ENCODE data around the gene SLC7A14.

The SLC7A14 gene

DNA sequence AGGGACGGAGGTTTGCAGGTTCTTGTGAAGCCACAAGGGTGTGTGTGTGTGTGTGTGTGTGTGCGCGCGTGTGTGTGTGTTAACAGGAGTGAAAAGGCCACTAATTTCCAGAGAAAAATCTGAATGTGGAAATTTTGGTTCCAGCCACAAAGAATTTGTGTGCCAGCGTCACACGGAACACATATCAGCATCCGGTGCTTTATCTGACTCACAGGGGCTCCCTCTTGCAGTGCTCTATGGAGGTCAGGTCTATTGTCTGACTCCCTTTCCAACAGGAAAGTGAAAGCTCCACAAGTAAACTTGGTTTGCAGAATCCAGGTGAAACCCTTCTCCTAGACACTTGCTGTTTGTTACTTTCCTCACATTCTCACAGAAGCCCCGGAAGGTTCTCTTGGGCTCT, 161.0 kb downstream of the SLC7A14 start:
- DNase-seq = no peak

GRCh38 chr3:170423001-170423615, 162.8 kb downstream of the SLC7A14 start:
- no peak for DNase-seq

DNA sequence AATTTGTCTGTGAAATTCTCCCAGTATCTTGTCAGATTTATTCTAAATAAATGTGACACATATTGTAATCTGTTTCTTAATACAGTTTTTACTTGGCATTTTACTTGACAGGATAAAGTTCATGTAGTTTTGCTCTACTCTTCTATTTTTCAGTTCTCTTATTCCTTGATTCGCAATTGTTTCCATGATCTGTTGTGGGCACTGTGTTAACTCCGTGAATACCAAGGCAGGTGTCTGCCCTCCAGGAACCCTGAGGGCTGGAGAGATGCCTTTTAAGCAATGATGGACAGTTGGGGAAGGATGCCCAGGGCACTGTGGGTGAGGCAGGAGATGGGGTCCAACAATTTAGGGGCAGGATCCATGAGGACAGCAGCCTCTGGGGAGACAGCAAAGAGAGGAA, 164.1 kb downstream of the SLC7A14 start:
- no peak for DNase-seq

- no peak for DNase-seq
Observed at GRCh38 chr3:170421111-170421641, 164.7 kb downstream of the SLC7A14 start.

DNA sequence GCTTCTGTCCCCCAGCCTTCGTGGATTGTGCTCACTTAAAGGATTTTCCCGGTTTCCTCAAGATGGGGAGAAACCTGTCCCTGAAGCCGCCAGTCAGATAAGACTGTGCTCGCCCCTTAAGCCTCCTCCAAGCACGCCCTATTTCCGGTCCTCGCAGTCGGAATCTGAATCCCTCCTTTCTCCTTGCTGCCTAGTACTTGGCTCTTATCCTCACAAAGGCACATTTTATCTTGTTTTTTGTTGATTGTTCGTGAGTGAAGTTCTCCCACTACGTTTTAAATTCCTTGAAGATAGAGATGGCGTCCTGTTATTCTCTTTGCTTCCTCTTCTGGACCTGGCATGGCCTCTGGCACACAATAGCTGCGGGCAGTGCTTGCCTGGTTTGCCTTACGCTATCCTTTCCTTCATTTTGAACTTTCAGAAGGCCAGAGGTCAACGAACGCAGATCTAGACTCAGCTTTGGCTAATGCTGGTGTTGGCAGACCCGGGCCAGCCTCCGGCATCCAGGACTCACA, 165.5 kb downstream of the SLC7A14 start:
- no peak for DNase-seq

- no peak for DNase-seq
Observed at GRCh38 chr3:170419557-170420087, 166.3 kb downstream of the SLC7A14 start.

DNA sequence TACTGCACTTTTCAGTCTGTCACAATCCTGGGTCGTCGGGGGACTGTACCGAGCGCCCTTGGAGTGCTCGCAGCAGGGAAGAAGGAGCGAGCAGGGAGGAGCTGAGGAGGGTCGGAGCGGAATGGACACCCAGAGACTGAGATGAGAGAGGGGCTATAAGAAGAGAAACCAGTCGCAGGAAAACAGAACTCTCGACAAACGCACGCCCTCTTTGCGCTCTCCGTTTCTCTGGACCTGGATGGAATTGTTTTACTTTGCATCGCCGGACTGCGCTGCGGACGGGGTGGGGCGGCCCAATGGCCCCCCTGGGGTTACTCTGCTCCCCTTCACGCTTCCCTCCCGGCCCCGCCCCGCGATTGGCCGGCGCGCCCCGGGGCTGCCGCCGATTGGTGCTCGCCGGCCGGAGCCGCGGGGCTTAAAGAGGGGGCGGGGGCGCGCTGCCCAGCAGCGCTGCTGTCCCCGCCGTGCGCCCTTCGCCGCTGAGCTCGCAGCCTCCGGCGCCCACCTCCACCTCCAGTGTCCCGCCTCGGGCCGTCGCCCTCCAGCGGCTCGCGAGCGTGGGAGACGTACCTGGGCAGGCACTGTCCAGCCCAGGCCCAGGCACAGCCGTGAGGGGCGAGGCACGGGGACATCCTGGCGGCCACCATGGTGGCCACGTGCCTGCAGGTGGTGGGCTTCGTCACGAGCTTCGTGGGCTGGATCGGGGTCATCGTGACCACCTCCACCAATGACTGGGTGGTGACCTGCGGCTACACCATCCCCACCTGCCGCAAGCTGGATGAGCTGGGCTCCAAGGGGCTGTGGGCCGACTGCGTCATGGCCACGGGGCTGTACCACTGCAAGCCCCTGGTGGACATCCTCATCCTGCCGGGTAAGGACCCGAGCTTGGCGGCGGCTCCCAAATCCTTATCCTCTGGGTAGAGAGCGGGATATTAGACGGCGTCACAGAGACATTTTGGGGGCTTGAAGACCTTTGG, 167.2 kb downstream of the SLC7A14 start, which contains the start of gene CLDN11:
Gene CLDN11, plus strand, starts transcription at position 447 of the 977 bp plus-strand sequence. Its CDS starts 199 bp downstream, at position 646.
- peak; percentile 59 for DNase-seq

DNA sequence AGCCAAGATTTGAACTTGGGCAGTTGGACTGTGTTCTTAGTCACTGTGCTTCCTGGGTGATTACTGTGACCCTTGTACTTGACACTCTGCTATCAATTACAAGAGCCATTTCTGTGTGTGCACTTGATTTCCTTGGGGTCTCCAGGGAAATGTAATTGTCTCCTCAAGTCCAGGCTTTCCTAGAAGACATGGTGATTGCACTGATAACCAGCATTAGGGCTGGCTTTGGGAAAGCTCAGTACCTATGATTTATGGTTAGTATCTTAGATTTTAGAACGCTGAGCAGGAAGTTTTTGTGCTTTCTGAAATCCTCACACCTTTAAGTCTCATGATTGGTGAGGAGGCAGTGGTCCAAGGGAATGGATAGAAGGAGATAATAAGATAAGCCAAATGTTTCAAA, 168.8 kb downstream of the SLC7A14 start:
- DNase-seq = no peak

DNA sequence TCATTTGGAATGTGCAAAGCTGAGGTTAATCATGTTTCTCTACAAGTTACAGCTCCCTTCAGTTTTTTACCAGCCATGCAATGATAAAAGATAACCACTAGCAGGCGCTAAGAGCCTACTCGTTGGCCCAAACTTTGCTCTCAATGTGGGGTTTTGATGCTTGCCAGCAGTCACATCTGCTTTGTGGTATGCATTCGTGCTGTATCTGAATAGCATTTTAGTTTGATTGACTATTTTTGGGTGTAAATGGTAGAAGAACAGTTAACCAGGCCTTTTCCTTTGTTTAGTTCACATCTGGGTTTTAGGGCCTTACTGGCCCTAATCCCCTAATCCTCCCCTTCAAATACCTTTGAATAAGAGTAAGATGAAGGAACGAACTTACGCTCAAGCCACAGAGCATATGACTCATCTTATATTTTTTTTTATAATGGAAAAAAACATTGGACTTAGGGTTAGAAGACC, 171.6 kb downstream of the SLC7A14 start:
- peak; percentile 79 for DNase-seq

- no peak for DNase-seq
Observed at GRCh38 chr3:170413291-170413690, 172.6 kb downstream of the SLC7A14 start.

DNA sequence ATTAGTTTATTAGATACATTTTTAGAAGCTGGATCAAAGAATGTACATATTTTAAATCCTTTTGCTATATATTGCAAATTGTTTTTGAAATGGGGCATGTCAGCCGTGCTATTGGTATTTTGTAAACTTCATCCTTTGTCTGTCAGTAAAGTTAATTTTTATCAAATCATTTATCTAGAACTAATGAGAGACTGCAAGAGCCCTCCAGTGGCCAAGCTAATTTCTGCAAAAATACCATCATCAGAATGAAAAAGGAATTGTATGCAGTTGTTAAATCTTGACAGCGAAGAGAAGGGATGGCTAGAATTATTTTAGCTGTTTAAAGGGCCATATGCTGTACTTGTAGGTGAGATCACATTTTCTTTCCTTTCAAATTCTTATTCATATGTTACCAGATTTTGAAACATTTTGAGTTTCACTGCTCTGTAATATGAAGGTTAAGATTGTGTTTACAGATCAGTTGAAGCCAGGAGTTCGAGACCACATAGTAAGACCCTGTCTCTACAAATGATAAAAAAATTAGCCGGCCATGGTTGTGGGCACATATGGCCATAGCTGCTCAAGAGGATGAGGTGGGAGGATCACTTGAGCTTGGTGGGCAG, 175.3 kb downstream of the SLC7A14 start:
- DNase-seq = no peak

Measured in NCI-H1436 (cell line).